HepG2 (cell line): Measurements from ENCODE around the gene RAC3. TPM values are rescaled to one million over a fixed set of nuclear protein-coding genes. Genes with fewer than 3 reads are reported as not detected.

Experiments
- ARNTL ChIP-seq: sonication (generic); formaldehyde crosslinking; IDR thresholded peaks from 2 replicates; pipeline ENCODE4 v1.4.0; 2020; ENCODE audit warnings: mild to moderate bottlenecking, missing genetic modification reagents
- ATM ChIP-seq: fragments of 450-650 bp; IDR thresholded peaks from 2 replicates; pipeline ENCODE4 v1.7.1; 2017; ENCODE audit warnings: mild to moderate bottlenecking, borderline replicate concordance
- BATF2 ChIP-seq: sonication (generic); formaldehyde crosslinking; IDR thresholded peaks from 2 replicates; pipeline ENCODE4 v1.8.0; 2022; ENCODE audit warnings: mild to moderate bottlenecking, missing genetic modification reagents, moderate library complexity
- DRAP1 ChIP-seq: IDR thresholded peaks from 2 replicates; pipeline ENCODE4 v1.6.1; 2016; ENCODE audit warnings: missing genetic modification reagents, missing compliant biosample characterization
- MED1 ChIP-seq: sonication (generic); formaldehyde crosslinking; IDR thresholded peaks from 2 replicates; pipeline ENCODE4 v1.4.0; 2020; ENCODE audit warnings: missing genetic modification reagents
- PHB2 ChIP-seq: fragments of 450-650 bp; IDR thresholded peaks from 2 replicates; pipeline ENCODE4 v1.6.1; 2018; ENCODE audit not compliant: partially characterized antibody
- REST ChIP-seq, 2 experiments: IDR thresholded peaks; 2 replicates each; pipeline ENCODE4 v1.6.1; 2011 to 2012; ENCODE audit warnings: low read length in 2 of 2, borderline replicate concordance in 1 of 2, low read depth in 1 of 2, mild to moderate bottlenecking in 1 of 2, moderate library complexity in 1 of 2
- RNF219 ChIP-seq: sonication (generic); formaldehyde crosslinking; IDR thresholded peaks from 2 replicates; pipeline ENCODE4 v1.5.0; 2020; ENCODE audit warnings: mild to moderate bottlenecking, missing genetic modification reagents
- SAFB2 ChIP-seq: sonication (generic); formaldehyde crosslinking; IDR thresholded peaks from 2 replicates; pipeline ENCODE4 v1.5.1; 2020; ENCODE audit warnings: missing genetic modification reagents, low read depth, mild to moderate bottlenecking, borderline replicate concordance
- TFE3 ChIP-seq: IDR thresholded peaks from 2 replicates; pipeline ENCODE4 v1.6.1; 2016
- ZFP41 ChIP-seq: sonication (generic); formaldehyde crosslinking; IDR thresholded peaks from 2 replicates; pipeline ENCODE4 v1.4.0; 2020; ENCODE audit warnings: mild to moderate bottlenecking, missing genetic modification reagents, borderline replicate concordance
- ZZZ3 ChIP-seq: sonication (generic); formaldehyde crosslinking; IDR thresholded peaks from 2 replicates; pipeline ENCODE4 v1.4.0; 2020; ENCODE audit warnings: missing genetic modification reagents, mild to moderate bottlenecking, borderline replicate concordance
- polyA plus RNA-seq, 8 experiments: library from polyadenylated mRNA; depleted of rRNA in 3 of 8; stranded (reverse) in 7 of 8; unstranded in 1 of 8; fragments of >200 nt; fragmentation: Illumina TruSeq in 4 of 8; extraction: Trizol in 4 of 8; gene quantifications; 2 replicates each; pipeline versions ENCODE4 v1.2.1 to v1.2.3, GENCODE V29; 2011 to 2016; ENCODE audit warnings: low read depth in 4 of 8, missing spikeins in 1 of 8, mixed read lengths in 1 of 8; ENCODE audit not compliant: insufficient read depth in 1 of 8
- total RNA-seq, 5 experiments: library from RNA; depleted of rRNA; stranded (reverse); fragments of >200 nt; fragmentation: Illumina TruSeq; extraction: Trizol; gene quantifications; 2 replicates each; pipeline ENCODE4 v1.2.3, GENCODE V29; 2016; ENCODE audit warnings: low read depth in 1 of 5
- TF ChIP-seq, protein P1 (sequence below): sonication (generic); formaldehyde crosslinking; IDR thresholded peaks from 2 replicates; pipeline ENCODE4 v1.5.0; 2020; ENCODE audit warnings: mild to moderate bottlenecking, missing genetic modification reagents, borderline replicate concordance
- TF ChIP-seq, protein P2 (sequence below): sonication (generic); formaldehyde crosslinking; IDR thresholded peaks from 2 replicates; pipeline ENCODE4 v1.4.0; 2020; ENCODE audit warnings: mild to moderate bottlenecking, missing genetic modification reagents

Gene RAC3
- total and polyA plus RNA-seq, 2 of the 13 experiments (the other 11 are each of a cell fraction or from before 2014, with no cell fraction given), result 10.5 to 21.3 TPM

DNA sequence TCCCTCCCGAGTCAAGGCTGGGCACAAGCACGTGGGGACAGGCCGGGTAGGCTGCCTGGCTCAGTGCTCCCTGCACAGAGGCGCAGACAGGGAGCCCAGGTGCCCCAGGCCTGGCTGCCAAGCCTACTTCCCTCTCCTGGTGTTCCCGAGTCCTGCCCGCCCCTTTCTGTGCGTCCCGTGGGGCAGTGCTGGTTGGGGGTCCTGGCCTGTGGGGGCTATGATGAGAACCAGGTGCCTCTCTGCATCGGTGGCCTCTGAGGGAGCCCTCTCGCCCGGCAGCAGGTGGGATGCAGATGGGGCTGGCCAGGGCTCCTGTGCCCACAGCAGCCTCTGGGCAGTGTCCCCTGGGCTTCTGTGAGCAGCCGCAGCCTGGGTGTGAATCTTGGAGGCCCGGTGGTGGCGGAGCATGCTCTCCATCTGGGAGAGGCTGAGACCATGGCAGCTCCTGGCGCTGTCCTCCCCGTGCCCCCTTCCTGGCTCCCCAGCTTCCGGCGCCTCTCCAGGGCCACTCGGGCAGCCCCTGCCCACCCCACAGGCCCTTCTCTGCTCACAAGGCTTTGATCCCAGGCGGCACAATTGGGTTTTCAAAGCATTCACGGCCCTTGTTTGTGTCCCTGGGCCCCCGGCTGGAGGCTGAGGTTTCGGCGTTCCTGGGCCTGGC lies 16.0 kb upstream of the RAC3 start (continued):
- no peak for TF ChIP-seq RNF219 (CRISPR knock-in tag)
- TF ChIP-seq REST (IDR thresholded peaks at IDR 0.05; ENCODE audit: borderline replicate concordance in 1 of 2, low read depth in 1 of 2, low read length in 2 of 2), result no peak
- TF ChIP-seq DRAP1 (CRISPR knock-in tag), result no peak
- no peak for TF ChIP-seq ZFP41 (CRISPR knock-in tag)
- TF ChIP-seq BATF2 (CRISPR knock-in tag), result no peak
- TF ChIP-seq ZZZ3 (CRISPR knock-in tag), result no peak
- no peak; the same call in 1 of the 2 replicates for TF ChIP-seq ARNTL (CRISPR knock-in tag)
- no peak for TF ChIP-seq PHB2
- TF ChIP-seq, protein P1, sequence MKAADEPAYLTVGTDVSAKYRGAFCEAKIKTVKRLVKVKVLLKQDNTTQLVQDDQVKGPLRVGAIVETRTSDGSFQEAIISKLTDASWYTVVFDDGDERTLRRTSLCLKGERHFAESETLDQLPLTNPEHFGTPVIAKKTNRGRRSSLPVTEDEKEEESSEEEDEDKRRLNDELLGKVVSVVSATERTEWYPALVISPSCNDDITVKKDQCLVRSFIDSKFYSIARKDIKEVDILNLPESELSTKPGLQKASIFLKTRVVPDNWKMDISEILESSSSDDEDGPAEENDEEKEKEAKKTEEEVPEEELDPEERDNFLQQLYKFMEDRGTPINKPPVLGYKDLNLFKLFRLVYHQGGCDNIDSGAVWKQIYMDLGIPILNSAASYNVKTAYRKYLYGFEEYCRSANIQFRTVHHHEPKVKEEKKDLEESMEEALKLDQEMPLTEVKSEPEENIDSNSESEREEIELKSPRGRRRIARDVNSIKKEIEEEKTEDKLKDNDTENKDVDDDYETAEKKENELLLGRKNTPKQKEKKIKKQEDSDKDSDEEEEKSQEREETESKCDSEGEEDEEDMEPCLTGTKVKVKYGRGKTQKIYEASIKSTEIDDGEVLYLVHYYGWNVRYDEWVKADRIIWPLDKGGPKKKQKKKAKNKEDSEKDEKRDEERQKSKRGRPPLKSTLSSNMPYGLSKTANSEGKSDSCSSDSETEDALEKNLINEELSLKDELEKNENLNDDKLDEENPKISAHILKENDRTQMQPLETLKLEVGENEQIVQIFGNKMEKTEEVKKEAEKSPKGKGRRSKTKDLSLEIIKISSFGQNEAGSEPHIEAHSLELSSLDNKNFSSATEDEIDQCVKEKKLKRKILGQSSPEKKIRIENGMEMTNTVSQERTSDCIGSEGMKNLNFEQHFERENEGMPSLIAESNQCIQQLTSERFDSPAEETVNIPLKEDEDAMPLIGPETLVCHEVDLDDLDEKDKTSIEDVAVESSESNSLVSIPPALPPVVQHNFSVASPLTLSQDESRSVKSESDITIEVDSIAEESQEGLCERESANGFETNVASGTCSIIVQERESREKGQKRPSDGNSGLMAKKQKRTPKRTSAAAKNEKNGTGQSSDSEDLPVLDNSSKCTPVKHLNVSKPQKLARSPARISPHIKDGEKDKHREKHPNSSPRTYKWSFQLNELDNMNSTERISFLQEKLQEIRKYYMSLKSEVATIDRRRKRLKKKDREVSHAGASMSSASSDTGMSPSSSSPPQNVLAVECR (CRISPR knock-in tag), result peak; percentile 37; the same call in 1 of the 2 replicates
- TF ChIP-seq SAFB2, result no peak
- no peak for TF ChIP-seq ATM
- TF ChIP-seq TFE3, result peak; percentile 74
- TF ChIP-seq MED1 (CRISPR knock-in tag), result peak; percentile 90
- TF ChIP-seq, protein P2, sequence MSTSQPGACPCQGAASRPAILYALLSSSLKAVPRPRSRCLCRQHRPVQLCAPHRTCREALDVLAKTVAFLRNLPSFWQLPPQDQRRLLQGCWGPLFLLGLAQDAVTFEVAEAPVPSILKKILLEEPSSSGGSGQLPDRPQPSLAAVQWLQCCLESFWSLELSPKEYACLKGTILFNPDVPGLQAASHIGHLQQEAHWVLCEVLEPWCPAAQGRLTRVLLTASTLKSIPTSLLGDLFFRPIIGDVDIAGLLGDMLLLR (CRISPR knock-in tag), result no peak
